Neural progenitor cell (in vitro differentiated cells): ENCODE measurements around the gene MEIS1. TPM values are rescaled to one million over a fixed set of nuclear protein-coding genes. Genes with fewer than 3 reads are reported as not detected.

Experiments
- DNase-seq: peaks from one replicate; pipeline ENCODE4 v3.0.0-alpha.2; 2016; ENCODE audit warnings: low spot score
- H2AFZ ChIP-seq: fragments of 200-600 bp; sonication (generic); replicated peaks from 2 replicates; pipeline ENCODE4 v1.6.1; 2016; ENCODE audit warnings: antibody characterized with exemption
- H3F3A ChIP-seq: fragments of 200-600 bp; sonication (generic); 2 replicates; pipeline ENCODE4 v1.6.1; 2016; ENCODE audit warnings: antibody characterized with exemption, low read depth
- H3K27ac ChIP-seq: fragments of 200-600 bp; sonication (generic); 2 replicates; pipeline ENCODE4 v1.5.1; 2016; ENCODE audit warnings: mild to moderate bottlenecking
- H3K27me3 ChIP-seq: fragments of 200-600 bp; sonication (generic); 2 replicates; pipeline ENCODE4 v1.6.1; 2016; ENCODE audit warnings: mild to moderate bottlenecking, moderate library complexity
- H3K36me3 ChIP-seq: fragments of 200-600 bp; sonication (generic); 2 replicates; pipeline ENCODE4 v1.5.1; 2016
- H3K4me1 ChIP-seq: fragments of 200-600 bp; sonication (generic); 2 replicates; pipeline ENCODE4 v1.6.1; 2016; ENCODE audit warnings: mixed run types
- H3K4me2 ChIP-seq: fragments of 200-600 bp; sonication (generic); 2 replicates; pipeline ENCODE4 v1.6.1; 2016
- H3K4me3 ChIP-seq: fragments of 200-600 bp; sonication (generic); 2 replicates; pipeline ENCODE4 v1.5.1; 2016
- H3K79me2 ChIP-seq: fragments of 200-600 bp; sonication (generic); 2 replicates; pipeline ENCODE4 v1.6.1; 2016; ENCODE audit warnings: low read depth
- H3K9ac ChIP-seq: fragments of 200-600 bp; sonication (generic); 2 replicates; pipeline ENCODE4 v1.6.1; 2016
- H3K9me3 ChIP-seq: fragments of 200-600 bp; sonication (generic); 2 replicates; pipeline ENCODE4 v1.5.1; 2016; ENCODE audit warnings: low read depth
- H4K20me1 ChIP-seq: fragments of 200-600 bp; sonication (generic); 2 replicates; pipeline ENCODE4 v1.6.1; 2016; ENCODE audit warnings: low read depth
- H3K27ac Mint-ChIP-seq: 3 replicates; pipeline ENCODE4 v1.8.0; 2021; ENCODE audit warnings: mixed read lengths
- H3K27me3 Mint-ChIP-seq: 2 replicates; pipeline ENCODE4 v1.8.0; 2022; ENCODE audit warnings: low read depth, mild to moderate bottlenecking, inconsistent platforms, moderate library complexity, mixed read lengths; ENCODE audit not compliant: insufficient read depth
- H3K36me3 Mint-ChIP-seq: 3 replicates; pipeline ENCODE4 v1.8.0; 2021; ENCODE audit warnings: mixed read lengths
- H3K4me1 Mint-ChIP-seq: 3 replicates; pipeline ENCODE4 v1.8.0; 2021; ENCODE audit warnings: mixed read lengths
- H3K4me3 Mint-ChIP-seq: 3 replicates; pipeline ENCODE4 v1.8.0; 2021; ENCODE audit warnings: mild to moderate bottlenecking, moderate library complexity, mixed read lengths
- H3K9me3 Mint-ChIP-seq: 3 replicates; pipeline ENCODE4 v1.8.0; 2020; ENCODE audit warnings: mixed read lengths
- EZH2 ChIP-seq: fragments of 200-600 bp; sonication (generic); IDR thresholded peaks from 2 replicates; pipeline ENCODE4 v1.6.1; 2017; ENCODE audit warnings: antibody characterized with exemption, mild to moderate bottlenecking, moderate library complexity
- EZH2phosphoT487 ChIP-seq: fragments of 200-600 bp; sonication (generic); IDR thresholded peaks from 2 replicates; pipeline ENCODE4 v1.6.1; 2017; ENCODE audit warnings: antibody characterized with exemption
- total RNA-seq: library from RNA; depleted of rRNA; stranded (reverse); fragments of >200 nt; gene quantifications from 2 replicates; pipeline ENCODE4 v1.2.3, GENCODE V29; 2015; ENCODE audit warnings: low replicate concordance
- TF ChIP-seq, protein P1 (sequence below): fragments of 200-600 bp; sonication (generic); IDR thresholded peaks from 2 replicates; pipeline ENCODE4 v1.5.1; 2017; ENCODE audit warnings: antibody characterized with exemption, mild to moderate bottlenecking

MEIS1 gene
- total RNA-seq, 1 donor from 2014 or later: 14.7 TPM

GRCh38 chr2:66538291-66538690 is 103.4 kb downstream of the MEIS1 start:
- H3K79me2 ChIP-seq: no peaks in the 10 kb centered on the region
- no peak overlapping the region for H3K4me3 ChIP-seq
- H3K4me2 ChIP-seq: peak overlapping the region; percentile 57
- H3K36me3 ChIP-seq: no peaks in the 10 kb centered on the region
- H3K9me3 ChIP-seq: no peaks in the 10 kb centered on the region
- peaks cover 71% of the 10 kb centered on the region for H3K4me1 ChIP-seq
- Mint-ChIP-seq H3K36me3 (no peaks in the 10 kb centered on the region), H3K9me3 (no peaks in the 10 kb centered on the region), H3K27ac (no peak overlapping the region), H3K4me1 (peaks cover 63% of the 10 kb centered on the region), H3K27me3 (peaks cover 3% of the 10 kb centered on the region), H3K4me3 (no peak overlapping the region)
- no peak overlapping the region for H2AFZ ChIP-seq
- no peak overlapping the region for H3K27ac ChIP-seq
- no peak overlapping the region for H3K9ac ChIP-seq
- H4K20me1 ChIP-seq: no peaks in the 10 kb centered on the region
- no peak for DNase-seq
- no peaks in the 10 kb centered on the region for H3K27me3 ChIP-seq
- H3F3A ChIP-seq: peaks cover 20% of the 10 kb centered on the region
- TF ChIP-seq EZH2phosphoT487 (no peak), EZH2 (no peak)
- TF ChIP-seq, protein P1, sequence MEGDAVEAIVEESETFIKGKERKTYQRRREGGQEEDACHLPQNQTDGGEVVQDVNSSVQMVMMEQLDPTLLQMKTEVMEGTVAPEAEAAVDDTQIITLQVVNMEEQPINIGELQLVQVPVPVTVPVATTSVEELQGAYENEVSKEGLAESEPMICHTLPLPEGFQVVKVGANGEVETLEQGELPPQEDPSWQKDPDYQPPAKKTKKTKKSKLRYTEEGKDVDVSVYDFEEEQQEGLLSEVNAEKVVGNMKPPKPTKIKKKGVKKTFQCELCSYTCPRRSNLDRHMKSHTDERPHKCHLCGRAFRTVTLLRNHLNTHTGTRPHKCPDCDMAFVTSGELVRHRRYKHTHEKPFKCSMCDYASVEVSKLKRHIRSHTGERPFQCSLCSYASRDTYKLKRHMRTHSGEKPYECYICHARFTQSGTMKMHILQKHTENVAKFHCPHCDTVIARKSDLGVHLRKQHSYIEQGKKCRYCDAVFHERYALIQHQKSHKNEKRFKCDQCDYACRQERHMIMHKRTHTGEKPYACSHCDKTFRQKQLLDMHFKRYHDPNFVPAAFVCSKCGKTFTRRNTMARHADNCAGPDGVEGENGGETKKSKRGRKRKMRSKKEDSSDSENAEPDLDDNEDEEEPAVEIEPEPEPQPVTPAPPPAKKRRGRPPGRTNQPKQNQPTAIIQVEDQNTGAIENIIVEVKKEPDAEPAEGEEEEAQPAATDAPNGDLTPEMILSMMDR: no peak

DNA sequence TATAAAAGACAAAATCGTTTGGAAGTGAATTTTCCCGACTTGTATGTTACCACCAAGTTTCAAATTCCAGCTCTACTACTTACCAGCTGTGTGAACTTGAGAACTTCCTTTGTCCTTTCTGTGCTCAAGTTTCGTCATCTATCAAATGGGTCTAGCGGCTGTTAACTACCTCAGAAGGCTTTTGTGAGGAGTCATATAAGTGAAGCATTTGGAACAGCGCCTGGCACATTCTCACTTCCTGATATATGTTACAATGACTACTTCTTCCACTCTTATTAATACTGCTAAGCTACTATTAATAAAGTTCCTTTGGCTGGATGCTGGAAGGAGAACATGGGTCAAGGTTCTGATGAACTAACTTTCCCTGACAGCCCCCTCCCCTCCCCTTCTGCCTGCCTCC is 104.5 kb downstream of the MEIS1 start:
- H3K4me2 ChIP-seq: no peak overlapping the region
- Mint-ChIP-seq H3K4me3 (no peak overlapping the region), H3K4me1 (peaks cover 73% of the 10 kb centered on the region), H3K36me3 (no peaks in the 10 kb centered on the region), H3K27ac (no peak overlapping the region), H3K9me3 (no peaks in the 10 kb centered on the region), H3K27me3 (peaks cover 3% of the 10 kb centered on the region)
- H3K9me3 ChIP-seq: no peaks in the 10 kb centered on the region
- H3K36me3 ChIP-seq: no peaks in the 10 kb centered on the region
- peaks cover 20% of the 10 kb centered on the region for H3F3A ChIP-seq
- no peaks in the 10 kb centered on the region for H3K79me2 ChIP-seq
- no peak overlapping the region for H2AFZ ChIP-seq
- H3K27ac ChIP-seq: no peak overlapping the region
- no peaks in the 10 kb centered on the region for H3K27me3 ChIP-seq
- no peak overlapping the region for H3K4me3 ChIP-seq
- TF ChIP-seq EZH2 (no peak), EZH2phosphoT487 (no peak)
- H3K9ac ChIP-seq: no peak overlapping the region
- H4K20me1 ChIP-seq: no peaks in the 10 kb centered on the region
- H3K4me1 ChIP-seq: peaks cover 82% of the 10 kb centered on the region
- no peak for DNase-seq

- peak overlapping the region; percentile 55 for H3K4me3 Mint-ChIP-seq
- Histone ChIP-seq H3K9me3 (no peaks in the 10 kb centered on the region), H3K4me1 (peaks cover 62% of the 10 kb centered on the region), H3K27me3 (no peaks in the 10 kb centered on the region), H3K9ac (no peak overlapping the region), H3K36me3 (no peaks in the 10 kb centered on the region), H3K4me3 (no peak overlapping the region), H4K20me1 (no peaks in the 10 kb centered on the region), H3K79me2 (no peaks in the 10 kb centered on the region), H2AFZ (no peak overlapping the region), H3K4me2 (peak overlapping the region; percentile 40), H3F3A (peaks cover 16% of the 10 kb centered on the region), H3K27ac (no peak overlapping the region)
- no peak overlapping the region for H3K27ac Mint-ChIP-seq
- TF ChIP-seq EZH2: no peak
- TF ChIP-seq, protein P1: no peak
- TF ChIP-seq EZH2phosphoT487: no peak
- H3K4me1 Mint-ChIP-seq: peaks cover 60% of the 10 kb centered on the region
- H3K36me3 Mint-ChIP-seq: no peaks in the 10 kb centered on the region
- H3K27me3 Mint-ChIP-seq: peaks cover 6% of the 10 kb centered on the region
- no peaks in the 10 kb centered on the region for H3K9me3 Mint-ChIP-seq
- peak; percentile 75 for DNase-seq
Observed at GRCh38 chr2:66541646-66542045, 106.7 kb downstream of the MEIS1 start.

- H2AFZ ChIP-seq: no peak overlapping the region
Observed at GRCh38 chr2:66543257-66543767, 108.4 kb downstream of the MEIS1 start.

More at GRCh38 chr2:66543257-66543767, 108.4 kb downstream of the MEIS1 start:
- peaks cover 50% of the 10 kb centered on the region for H3K4me1 Mint-ChIP-seq
- H3K79me2 ChIP-seq: no peaks in the 10 kb centered on the region
- peaks cover 45% of the 10 kb centered on the region for H3K4me1 ChIP-seq
- H3K27ac Mint-ChIP-seq: no peak overlapping the region
- DNase-seq: no peak
- H3F3A ChIP-seq: no peaks in the 10 kb centered on the region
- no peaks in the 10 kb centered on the region for H3K9me3 Mint-ChIP-seq
- TF ChIP-seq EZH2phosphoT487 (no peak), EZH2 (no peak)
- TF ChIP-seq, protein P1: no peak
- no peak overlapping the region for H3K4me3 ChIP-seq
- no peak overlapping the region for H3K4me3 Mint-ChIP-seq
- no peaks in the 10 kb centered on the region for H3K36me3 Mint-ChIP-seq
- no peaks in the 10 kb centered on the region for H4K20me1 ChIP-seq
- H3K9me3 ChIP-seq: no peaks in the 10 kb centered on the region
- no peaks in the 10 kb centered on the region for H3K36me3 ChIP-seq
- H3K9ac ChIP-seq: no peak overlapping the region
- no peaks in the 10 kb centered on the region for H3K27me3 ChIP-seq
- H3K27me3 Mint-ChIP-seq: peaks cover 6% of the 10 kb centered on the region
- H3K27ac ChIP-seq: no peak overlapping the region
- H3K4me2 ChIP-seq: no peak overlapping the region
